SK-N-SH treated with all-trans-retinoic acid at 6 μM for 48 hours (cell line): ENCODE measurements around the gene PTPDC1.
A peak's percentile ranks its signal among the peaks of the same experiment; 100 is the strongest.

Source experiments
- ATAC-seq: fragments of 200-7000 bp; cut with Tn5 transposase; 3 replicates; pipeline ENCODE4 v1.9.1; 2020; ENCODE audit warnings: mild to moderate bottlenecking, moderate library complexity
- CSDC2 ChIP-seq: fragments of 250-450 bp; sonication (Bioruptor Pico); IDR thresholded peaks from 2 replicates; pipeline ENCODE4 v1.5.0; 2020; ENCODE audit warnings: mild to moderate bottlenecking, moderate library complexity
- CSRNP3 ChIP-seq: fragments of 250-450 bp; sonication (Bioruptor Pico); IDR thresholded peaks from 2 replicates; pipeline ENCODE4 v1.5.1; 2021; ENCODE audit warnings: mild to moderate bottlenecking, moderate library complexity
- ESRRG ChIP-seq: fragments of 250-450 bp; sonication (Bioruptor Pico); IDR thresholded peaks from 2 replicates; pipeline ENCODE4 v1.6.1; 2021; ENCODE audit warnings: mild to moderate bottlenecking
- GLIS3 ChIP-seq: fragments of 250-450 bp; sonication (Bioruptor Pico); IDR thresholded peaks from 2 replicates; pipeline ENCODE4 v1.5.0; 2020; ENCODE audit warnings: mild to moderate bottlenecking, moderate library complexity
- ISL1 ChIP-seq: fragments of 250-450 bp; sonication (Bioruptor Pico); IDR thresholded peaks from 2 replicates; pipeline ENCODE4 v2.1.2; 2022; ENCODE audit warnings: mild to moderate bottlenecking, moderate library complexity
- OSR1 ChIP-seq: fragments of 250-450 bp; sonication (Bioruptor Pico); IDR thresholded peaks from 2 replicates; pipeline ENCODE4 v1.8.0; 2022; ENCODE audit warnings: moderate library complexity, mild to moderate bottlenecking, inconsistent platforms
- PATZ1 ChIP-seq: fragments of 250-450 bp; sonication (Bioruptor Pico); IDR thresholded peaks from 2 replicates; pipeline ENCODE4 v1.8.0; 2020; ENCODE audit warnings: mild to moderate bottlenecking, moderate library complexity, borderline replicate concordance
- PPARA ChIP-seq: fragments of 250-450 bp; sonication (Bioruptor Pico); IDR thresholded peaks from 2 replicates; pipeline ENCODE4 v1.5.0; 2020; ENCODE audit warnings: mild to moderate bottlenecking, borderline replicate concordance
- RARB ChIP-seq: fragments of 250-450 bp; sonication (Bioruptor Pico); IDR thresholded peaks from 2 replicates; pipeline ENCODE4 v1.8.0; 2021; ENCODE audit warnings: mild to moderate bottlenecking, moderate library complexity
- SNAI2 ChIP-seq: fragments of 250-450 bp; sonication (Bioruptor Pico); IDR thresholded peaks from 2 replicates; pipeline ENCODE4 v1.5.0; 2020; ENCODE audit warnings: mild to moderate bottlenecking, moderate library complexity
- TCF4 ChIP-seq: fragments of 250-450 bp; sonication (Bioruptor Pico); IDR thresholded peaks from 2 replicates; pipeline ENCODE4 v1.8.0; 2021; ENCODE audit warnings: mild to moderate bottlenecking, moderate library complexity, borderline replicate concordance
- ZC3H10 ChIP-seq: fragments of 250-450 bp; sonication (Bioruptor Pico); IDR thresholded peaks from 2 replicates; pipeline ENCODE4 v1.5.1; 2021; ENCODE audit warnings: mild to moderate bottlenecking, moderate library complexity
- ZFP3 ChIP-seq: fragments of 250-450 bp; sonication (Bioruptor Pico); IDR thresholded peaks from 2 replicates; pipeline ENCODE4 v1.5.0; 2020; ENCODE audit warnings: mild to moderate bottlenecking, moderate library complexity
- ZNF565 ChIP-seq: fragments of 450-650 bp; formaldehyde crosslinking; conservative IDR thresholded peaks from 2 replicates; pipeline ENCODE4 v1.5.0; 2020; ENCODE audit warnings: low read depth, mild to moderate bottlenecking, moderate library complexity
- ZNF8 ChIP-seq: fragments of 450-650 bp; formaldehyde crosslinking; IDR thresholded peaks from 2 replicates; pipeline ENCODE4 v1.5.0; 2020; ENCODE audit warnings: mild to moderate bottlenecking, moderate library complexity
- TF ChIP-seq, protein P1 (sequence below): fragments of 250-450 bp; sonication (Bioruptor Pico); IDR thresholded peaks from 2 replicates; pipeline ENCODE4 v1.5.1; 2020; ENCODE audit warnings: low read depth, mild to moderate bottlenecking, moderate library complexity
- TF ChIP-seq, protein P2 (sequence below): fragments of 250-450 bp; sonication (Bioruptor Pico); IDR thresholded peaks from 2 replicates; pipeline ENCODE4 v1.5.0; 2020; ENCODE audit warnings: mild to moderate bottlenecking, moderate library complexity

The PTPDC1 gene

GRCh38 chr9:94100152-94100879, 16.1 kb downstream of the PTPDC1 start:
- TF ChIP-seq PPARA (no peak), ZNF8 (CRISPR knock-in tag) (no peak), TCF4 (CRISPR knock-in tag) (peak; percentile 50), ZFP3 (no peak), ISL1 (CRISPR knock-in tag) (peak; percentile 92), ESRRG (CRISPR knock-in tag) (0 out of 2 replicates have a peak, but pooled peaks have one; percentile 30)
- no peak for ATAC-seq

GRCh38 chr9:94101162-94101853, 17.0 kb downstream of the PTPDC1 start:
- TF ChIP-seq PATZ1 (no peak), TCF4 (CRISPR knock-in tag) (no peak), ZNF565 (no peak), SNAI2 (CRISPR knock-in tag) (no peak)
- ATAC-seq: no peak

- ATAC-seq: peak; percentile 38
- TF ChIP-seq PPARA (no peak), ZC3H10 (CRISPR knock-in tag) (no peak), RARB (CRISPR knock-in tag) (no peak), ZNF565 (no peak)
- TF ChIP-seq, protein P1, sequence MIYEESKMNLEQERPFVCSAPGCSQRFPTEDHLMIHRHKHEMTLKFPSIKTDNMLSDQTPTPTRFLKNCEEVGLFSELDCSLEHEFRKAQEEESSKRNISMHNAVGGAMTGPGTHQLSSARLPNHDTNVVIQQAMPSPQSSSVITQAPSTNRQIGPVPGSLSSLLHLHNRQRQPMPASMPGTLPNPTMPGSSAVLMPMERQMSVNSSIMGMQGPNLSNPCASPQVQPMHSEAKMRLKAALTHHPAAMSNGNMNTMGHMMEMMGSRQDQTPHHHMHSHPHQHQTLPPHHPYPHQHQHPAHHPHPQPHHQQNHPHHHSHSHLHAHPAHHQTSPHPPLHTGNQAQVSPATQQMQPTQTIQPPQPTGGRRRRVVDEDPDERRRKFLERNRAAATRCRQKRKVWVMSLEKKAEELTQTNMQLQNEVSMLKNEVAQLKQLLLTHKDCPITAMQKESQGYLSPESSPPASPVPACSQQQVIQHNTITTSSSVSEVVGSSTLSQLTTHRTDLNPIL (CRISPR knock-in tag): no peak
- TF ChIP-seq, protein P2, sequence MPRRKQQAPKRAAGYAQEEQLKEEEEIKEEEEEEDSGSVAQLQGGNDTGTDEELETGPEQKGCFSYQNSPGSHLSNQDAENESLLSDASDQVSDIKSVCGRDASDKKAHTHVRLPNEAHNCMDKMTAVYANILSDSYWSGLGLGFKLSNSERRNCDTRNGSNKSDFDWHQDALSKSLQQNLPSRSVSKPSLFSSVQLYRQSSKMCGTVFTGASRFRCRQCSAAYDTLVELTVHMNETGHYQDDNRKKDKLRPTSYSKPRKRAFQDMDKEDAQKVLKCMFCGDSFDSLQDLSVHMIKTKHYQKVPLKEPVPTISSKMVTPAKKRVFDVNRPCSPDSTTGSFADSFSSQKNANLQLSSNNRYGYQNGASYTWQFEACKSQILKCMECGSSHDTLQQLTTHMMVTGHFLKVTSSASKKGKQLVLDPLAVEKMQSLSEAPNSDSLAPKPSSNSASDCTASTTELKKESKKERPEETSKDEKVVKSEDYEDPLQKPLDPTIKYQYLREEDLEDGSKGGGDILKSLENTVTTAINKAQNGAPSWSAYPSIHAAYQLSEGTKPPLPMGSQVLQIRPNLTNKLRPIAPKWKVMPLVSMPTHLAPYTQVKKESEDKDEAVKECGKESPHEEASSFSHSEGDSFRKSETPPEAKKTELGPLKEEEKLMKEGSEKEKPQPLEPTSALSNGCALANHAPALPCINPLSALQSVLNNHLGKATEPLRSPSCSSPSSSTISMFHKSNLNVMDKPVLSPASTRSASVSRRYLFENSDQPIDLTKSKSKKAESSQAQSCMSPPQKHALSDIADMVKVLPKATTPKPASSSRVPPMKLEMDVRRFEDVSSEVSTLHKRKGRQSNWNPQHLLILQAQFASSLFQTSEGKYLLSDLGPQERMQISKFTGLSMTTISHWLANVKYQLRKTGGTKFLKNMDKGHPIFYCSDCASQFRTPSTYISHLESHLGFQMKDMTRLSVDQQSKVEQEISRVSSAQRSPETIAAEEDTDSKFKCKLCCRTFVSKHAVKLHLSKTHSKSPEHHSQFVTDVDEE: no peak
Measured at GRCh38 chr9:94108584-94108983, 24.3 kb downstream of the PTPDC1 start.

DNA sequence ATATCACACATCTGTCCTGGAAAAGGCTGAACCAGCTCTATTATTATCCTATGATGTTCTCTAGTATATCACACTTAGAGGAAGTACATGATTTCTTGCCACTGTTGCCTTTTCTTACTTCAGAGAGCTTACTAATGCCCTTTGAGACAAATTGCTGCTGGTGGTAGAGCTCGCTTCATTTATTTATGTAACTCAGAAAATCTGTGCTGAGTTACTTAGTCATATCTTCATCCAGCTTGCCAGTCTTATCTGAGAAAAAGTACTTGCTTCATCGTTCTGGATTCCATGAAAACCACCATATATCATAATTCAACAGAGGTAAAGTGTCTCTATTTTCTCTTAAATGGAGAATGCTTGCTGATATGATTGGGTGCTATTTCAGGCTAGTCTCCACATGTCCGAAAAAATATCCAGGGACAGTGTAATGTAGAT, 26.6 kb downstream of the PTPDC1 start:
- no peak for ATAC-seq

More for the DNA sequence above, 26.6 kb downstream of the PTPDC1 start:
- TF ChIP-seq GLIS3: no peak
- TF ChIP-seq, protein P1 (CRISPR knock-in tag): no peak
- TF ChIP-seq CSRNP3 (CRISPR knock-in tag): no peak
- TF ChIP-seq CSDC2 (CRISPR knock-in tag): no peak
- no peak for TF ChIP-seq SNAI2 (CRISPR knock-in tag)
- peak; percentile 81 for TF ChIP-seq ISL1 (CRISPR knock-in tag)
- no peak for TF ChIP-seq OSR1 (CRISPR knock-in tag)
- TF ChIP-seq ZFP3: peak; percentile 91
